Stomach smooth muscle (tissue), 2 donors: ENCODE measurements around the gene APRT.
"Not testable (repeated sequence)": the region's sequence is repeated elsewhere in the genome, so short reads cannot be mapped to it uniquely, and the experiment has no call there.

ENCODE experiments used
- H3K27ac ChIP-seq: one replicate; pipeline ENCODE4 v1.7.0; 2013; ENCODE audit warnings: mild to moderate bottlenecking, low read length, inconsistent platforms
- H3K27me3 ChIP-seq, 2 donors: one replicate each; pipeline ENCODE4 v1.7.0; 2013; ENCODE audit warnings: low read length in 2 of 2; ENCODE audit not compliant: insufficient read depth in 2 of 2, control insufficient read depth in 1 of 2
- H3K36me3 ChIP-seq, 2 donors: one replicate each; pipeline ENCODE4 v1.7.0; 2013; ENCODE audit warnings: low read length in 2 of 2; ENCODE audit not compliant: control insufficient read depth in 2 of 2, insufficient read depth in 2 of 2
- H3K4me1 ChIP-seq: one replicate; pipeline ENCODE4 v1.7.0; 2013; ENCODE audit warnings: low read length; ENCODE audit not compliant: control insufficient read depth, insufficient read depth
- H3K4me3 ChIP-seq, 2 donors: one replicate each; pipeline ENCODE4 v1.7.0; 2013; ENCODE audit warnings: low read length in 2 of 2
- H3K9ac ChIP-seq, 2 donors: one replicate each; pipeline ENCODE4 v1.7.0; 2013; ENCODE audit warnings: low read length in 2 of 2, mild to moderate bottlenecking in 1 of 2
- H3K9me3 ChIP-seq, 2 donors: one replicate each; pipeline ENCODE4 v1.7.0; 2013; ENCODE audit warnings: low read length in 2 of 2; ENCODE audit not compliant: control insufficient read depth in 2 of 2
- donor health status: healthy.
- donor health status: Pancreatic carcinoma.

Gene APRT

DNA sequence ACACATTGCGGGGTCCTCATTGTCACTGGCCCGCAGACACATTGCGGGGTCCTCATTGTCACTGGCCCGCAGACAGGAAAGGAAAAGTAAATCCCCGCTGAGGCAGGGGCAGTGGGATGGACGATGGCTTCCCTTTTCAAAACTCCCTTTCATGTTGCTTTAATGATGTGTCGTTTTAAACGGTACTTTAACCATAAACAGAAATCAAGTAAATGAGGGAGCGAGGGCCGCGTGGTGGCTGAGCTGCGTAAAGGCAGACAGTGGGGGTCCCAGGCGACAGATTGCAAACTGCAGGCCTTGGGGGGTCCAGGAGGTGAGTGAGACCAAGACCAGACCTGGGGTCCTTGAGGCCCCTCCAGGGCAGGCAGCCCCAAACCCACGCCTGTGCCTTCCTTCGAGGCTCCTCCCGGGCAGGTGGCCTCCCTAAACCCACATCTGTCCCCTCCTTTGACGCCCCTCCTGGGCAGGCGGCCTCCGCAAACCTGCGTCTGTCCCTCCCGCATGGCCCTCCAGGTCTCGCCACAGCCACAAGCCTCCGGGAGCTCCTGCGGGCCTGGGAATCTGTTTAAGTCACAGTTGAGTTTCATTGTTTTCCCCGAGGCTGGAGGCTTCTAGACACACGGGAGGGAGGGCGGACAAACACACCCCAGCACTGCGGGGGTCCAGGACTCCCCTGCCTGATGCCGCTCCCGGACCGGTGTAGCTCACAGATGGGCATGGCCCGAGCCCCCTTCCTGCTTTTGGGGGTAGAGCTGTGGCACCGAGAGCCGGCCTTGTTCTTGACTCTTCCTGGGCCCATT, 34.1 kb downstream of the APRT start:
- Histone ChIP-seq H3K27me3 (no peaks in the 10 kb centered on the region), H3K36me3 (peaks cover 0 to 2% of the 10 kb centered on the region in 2 donors), H3K9ac (no peak overlapping the region), H3K27ac (peak overlapping the region; percentile 93), H3K9me3 (no peaks in the 10 kb centered on the region), H3K4me1 (peaks cover 92% of the 10 kb centered on the region), H3K4me3 (no peak overlapping the region)

DNA sequence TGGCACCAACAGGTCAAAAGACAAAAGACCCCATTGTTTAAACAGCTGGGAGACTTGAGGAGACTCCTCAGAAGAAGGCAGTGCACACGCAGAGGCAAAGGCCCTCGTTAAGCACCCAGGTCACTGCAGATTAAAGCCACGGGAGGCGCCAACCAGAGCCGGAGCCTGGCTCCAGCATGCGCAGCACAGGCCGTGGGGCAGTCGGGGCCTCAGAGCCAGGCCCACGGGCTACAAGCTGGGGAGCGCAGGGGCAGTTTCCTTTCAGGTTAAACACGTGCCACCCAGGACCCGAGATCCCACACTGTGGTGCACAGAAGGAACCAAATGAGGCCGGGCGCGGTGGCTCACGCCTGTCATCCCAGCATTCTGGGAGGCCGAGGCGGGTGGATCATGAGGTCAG, 35.9 kb downstream of the APRT start:
- Histone ChIP-seq H3K27me3 (no peaks in the 10 kb centered on the region), H3K27ac (peak overlapping the region; percentile 93), H3K9ac (no peak overlapping the region), H3K9me3 (no peaks in the 10 kb centered on the region), H3K4me3 (no peak overlapping the region), H3K4me1 (peaks cover 90% of the 10 kb centered on the region), H3K36me3 (peaks cover 0 to 2% of the 10 kb centered on the region in 2 donors)

DNA sequence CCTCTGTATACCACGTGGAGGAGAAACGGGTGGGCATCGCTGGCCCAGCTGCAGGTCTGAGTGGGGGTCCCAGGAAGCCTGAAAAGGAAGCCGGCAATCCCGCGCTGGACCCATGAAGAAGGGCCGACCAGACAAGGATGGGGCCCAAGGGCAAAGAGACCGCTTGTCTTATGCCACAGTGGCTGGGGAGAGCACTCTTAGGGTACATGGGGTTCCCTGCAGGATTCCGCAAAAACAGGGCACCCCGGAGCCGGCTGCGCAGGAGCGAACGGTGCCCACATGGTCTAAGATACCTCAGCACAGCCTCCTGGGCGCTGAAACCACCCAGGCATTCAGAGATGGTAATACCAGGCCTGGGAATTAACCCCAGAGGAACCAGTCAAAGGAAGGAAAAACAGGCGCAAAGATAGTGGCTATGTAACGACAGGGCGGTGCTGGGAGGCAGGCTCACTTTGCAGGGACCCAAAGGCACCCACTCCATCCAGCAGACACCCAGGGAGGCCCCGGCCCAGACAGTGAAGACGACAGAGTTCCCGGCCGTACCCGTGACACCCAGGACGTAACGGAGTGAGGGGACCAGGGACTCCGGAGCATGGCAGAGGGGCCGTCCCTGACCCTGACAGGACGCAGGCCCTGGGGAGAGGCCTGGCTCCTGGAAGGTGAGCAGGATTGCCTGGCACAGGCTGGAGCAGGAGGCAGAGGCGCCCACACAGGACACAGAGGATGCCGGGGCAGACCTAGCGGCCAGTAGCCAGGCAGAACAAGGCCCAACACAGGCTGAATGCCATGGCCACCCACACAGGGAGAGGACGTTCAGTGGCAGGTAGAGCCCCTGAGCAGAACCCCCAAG, 37.0 kb downstream of the APRT start:
- H3K36me3 ChIP-seq = peaks cover 0 to 2% of the 10 kb centered on the region in 2 donors
- peak overlapping the region; percentile 55 for H3K27ac ChIP-seq
- H3K9ac ChIP-seq = no peak overlapping the region
- peaks cover 90% of the 10 kb centered on the region for H3K4me1 ChIP-seq
- H3K4me3 ChIP-seq = no peak overlapping the region
- H3K9me3 ChIP-seq = no peaks in the 10 kb centered on the region
- no peaks in the 10 kb centered on the region for H3K27me3 ChIP-seq

DNA sequence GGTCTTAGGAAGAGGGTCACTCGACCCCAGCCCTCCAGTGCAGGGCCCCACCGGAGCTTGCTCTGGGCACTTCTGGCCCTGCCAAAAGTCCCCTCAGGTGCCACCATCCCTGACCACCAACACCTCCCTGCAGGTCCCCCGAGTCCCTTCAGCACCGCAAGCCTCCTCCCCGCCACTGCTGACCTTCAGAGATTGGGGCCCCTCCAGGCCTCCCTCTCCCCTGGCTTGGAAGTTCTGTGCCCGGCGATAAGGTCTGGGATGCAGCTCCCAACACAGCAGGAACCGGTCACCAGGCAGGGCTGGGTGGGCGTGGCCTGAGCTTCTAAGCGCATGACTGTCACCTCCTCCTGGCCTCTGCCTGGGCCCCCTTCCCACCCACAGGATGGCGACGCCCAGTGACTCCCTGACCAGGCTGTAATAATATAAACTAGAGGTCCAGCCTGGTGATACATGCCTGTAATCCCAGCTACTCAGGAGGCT, 37.9 kb downstream of the APRT start:
- H3K9me3 ChIP-seq = no peaks in the 10 kb centered on the region
- H3K27ac ChIP-seq = peak overlapping the region; percentile 74
- no peaks in the 10 kb centered on the region for H3K27me3 ChIP-seq
- peaks cover 0 to 2% of the 10 kb centered on the region in 2 donors for H3K36me3 ChIP-seq
- H3K4me1 ChIP-seq = peaks cover 90% of the 10 kb centered on the region
- no peak overlapping the region for H3K9ac ChIP-seq
- peak overlapping the region in 1 of 2 donors; percentile 35 for H3K4me3 ChIP-seq

DNA sequence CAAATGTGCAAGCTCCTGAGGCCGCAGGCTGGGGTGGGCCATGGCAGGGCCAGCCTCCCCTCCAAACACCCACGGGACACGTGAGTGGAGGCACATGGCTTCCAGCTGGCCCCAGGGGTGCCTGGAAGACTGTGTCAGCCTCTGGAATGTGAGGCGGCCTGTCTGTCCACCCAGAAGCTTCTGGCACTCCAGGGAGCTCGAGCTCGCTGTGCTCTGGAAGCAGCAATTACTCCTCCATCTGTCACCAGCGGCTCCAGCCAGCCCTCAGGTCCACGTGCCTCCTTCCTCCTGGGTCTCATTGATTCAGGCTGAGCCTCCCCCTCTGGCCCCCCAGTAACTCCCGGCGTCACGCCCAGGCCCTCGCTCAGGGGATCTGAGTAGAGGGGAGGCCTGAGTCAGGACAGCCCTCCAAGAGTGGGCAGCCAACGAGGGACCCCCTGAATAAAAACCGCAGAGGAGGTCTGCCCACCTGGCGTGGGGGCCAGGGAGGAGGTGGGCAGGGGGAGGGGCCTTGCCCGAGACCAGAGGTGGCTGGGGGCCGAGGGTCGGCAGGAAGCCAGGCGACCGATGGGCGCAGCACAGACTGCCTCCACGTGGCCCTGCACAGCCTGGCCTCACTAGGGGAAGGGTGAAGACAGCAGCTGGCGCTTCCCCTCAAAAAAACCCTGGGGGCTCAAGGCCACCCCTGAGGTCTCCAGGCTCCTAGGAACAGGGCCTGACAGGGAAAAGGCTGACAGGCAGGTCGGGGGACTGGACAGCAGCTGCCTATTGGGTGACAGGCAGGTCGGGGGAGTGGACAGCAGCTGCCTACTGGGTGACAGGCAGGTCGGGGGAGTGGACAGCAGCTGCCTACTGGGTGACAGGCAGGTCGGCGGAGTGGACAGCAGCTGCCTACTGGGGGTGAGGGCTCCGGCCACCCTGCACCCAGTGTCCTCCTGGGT, 38.6 kb downstream of the APRT start:
- H3K4me1 ChIP-seq = peaks cover 90% of the 10 kb centered on the region
- peak overlapping the region; percentile 74 for H3K27ac ChIP-seq
- H3K36me3 ChIP-seq = peaks cover 0 to 2% of the 10 kb centered on the region in 2 donors
- H3K9me3 ChIP-seq = no peaks in the 10 kb centered on the region
- H3K9ac ChIP-seq = peak overlapping the region in 1 of 2 donors; percentile 45
- no peaks in the 10 kb centered on the region for H3K27me3 ChIP-seq
- H3K4me3 ChIP-seq = peak overlapping the region in 1 of 2 donors; percentile 44

DNA sequence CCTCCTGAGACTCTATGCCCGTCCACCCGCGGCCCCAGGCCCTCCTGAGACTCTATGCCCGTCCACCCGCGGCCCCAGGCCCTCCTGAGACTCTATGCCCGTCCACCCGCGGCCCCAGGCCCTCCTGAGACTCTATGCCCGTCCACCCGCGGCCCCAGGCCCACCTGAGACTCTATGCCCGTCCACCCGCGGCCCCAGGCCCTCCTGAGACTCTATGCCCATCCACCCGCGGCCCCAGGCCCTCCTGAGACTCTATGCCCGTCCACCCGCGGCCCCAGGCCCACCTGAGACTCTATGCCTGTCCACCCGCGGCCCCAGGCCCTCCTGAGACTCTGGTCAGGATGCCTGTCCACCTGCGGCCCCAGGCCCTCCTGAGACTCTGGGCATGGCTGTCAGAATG, 39.9 kb downstream of the APRT start:
- H3K9ac ChIP-seq = peak overlapping the region in 1 of 2 donors; percentile 38
- H3K27me3 ChIP-seq, H3K36me3 ChIP-seq, H3K9me3 ChIP-seq, H3K4me3 ChIP-seq: not testable (repeated sequence)
- H3K27ac ChIP-seq = peak overlapping the region; percentile 89
- H3K4me1 ChIP-seq = peaks cover 90% of the 10 kb centered on the region

DNA sequence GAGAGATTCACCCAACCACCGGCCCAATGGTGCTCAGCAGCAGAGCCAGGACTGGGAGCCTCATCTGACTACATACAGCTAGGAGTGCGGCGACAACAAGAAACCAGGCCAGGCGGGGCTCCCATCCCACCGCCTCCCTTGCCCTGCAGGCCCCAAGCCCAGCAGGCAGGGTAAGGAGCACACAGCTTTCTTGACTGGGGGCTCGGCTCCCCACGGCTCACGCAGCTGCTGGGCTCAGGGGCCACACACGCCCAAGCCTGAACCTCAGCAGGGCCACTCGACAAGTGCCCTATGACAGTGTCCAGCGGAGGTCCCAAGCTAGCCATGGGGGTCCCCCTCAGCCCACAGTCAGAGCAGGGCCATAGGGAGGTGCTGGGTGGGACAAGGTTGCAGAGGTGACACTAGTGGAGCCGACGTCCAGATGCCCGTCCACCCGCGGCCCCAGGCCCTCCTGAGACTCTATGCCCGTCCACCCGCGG, 40.4 kb downstream of the APRT start:
- peak overlapping the region; percentile 55 to 60 for H3K9ac ChIP-seq
- H3K4me1 ChIP-seq = peaks cover 90% of the 10 kb centered on the region
- H3K36me3 ChIP-seq = peaks cover 0 to 2% of the 10 kb centered on the region in 2 donors
- H3K9me3 ChIP-seq = no peaks in the 10 kb centered on the region
- no peaks in the 10 kb centered on the region for H3K27me3 ChIP-seq
- H3K4me3 ChIP-seq = peak overlapping the region; percentile 43 to 64
- peak overlapping the region; percentile 89 for H3K27ac ChIP-seq

DNA sequence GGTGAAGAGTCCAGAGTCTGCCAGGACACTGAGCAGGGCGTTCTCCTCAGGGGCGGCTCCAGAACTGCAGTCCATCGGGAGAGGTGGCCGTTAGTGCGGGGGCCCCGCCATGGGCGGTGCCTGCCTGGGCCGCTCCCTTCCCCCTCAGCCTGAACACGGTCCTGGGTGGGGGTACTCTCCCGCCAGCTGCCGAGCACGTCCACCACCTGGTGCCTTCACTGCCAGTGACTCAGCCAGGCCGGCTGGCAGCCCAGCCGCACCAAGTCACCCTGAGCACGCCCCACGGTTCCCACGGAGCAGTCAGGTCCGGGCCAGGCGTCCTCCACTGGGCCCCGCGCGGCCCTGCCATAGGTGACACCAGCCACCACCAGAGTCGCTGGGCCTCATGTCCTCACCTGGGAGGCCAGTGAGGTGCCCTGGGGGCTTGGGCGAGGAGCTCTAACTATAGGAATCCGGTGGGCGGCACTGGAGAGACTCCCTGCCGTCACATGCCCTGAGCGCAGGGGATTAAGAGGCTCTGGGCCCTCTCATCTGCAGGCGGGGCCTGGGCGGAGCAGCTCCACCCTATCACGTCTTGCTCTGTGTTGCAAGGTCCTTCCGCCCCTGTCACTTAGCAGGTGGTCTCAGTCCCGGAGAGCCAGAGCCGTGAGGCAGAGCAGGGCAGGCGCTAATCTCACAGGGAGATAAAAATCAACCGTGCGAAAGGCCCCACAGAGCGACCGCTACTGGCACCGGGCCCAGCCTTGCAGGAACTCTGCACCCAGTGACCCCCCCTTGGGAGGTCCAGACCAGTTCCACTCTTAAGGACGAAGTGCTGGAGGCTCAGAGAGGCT, 41.1 kb downstream of the APRT start:
- peak overlapping the region; percentile 43 to 64 for H3K4me3 ChIP-seq
- no peaks in the 10 kb centered on the region for H3K27me3 ChIP-seq
- peak overlapping the region; percentile 89 for H3K27ac ChIP-seq
- peak overlapping the region; percentile 55 to 60 for H3K9ac ChIP-seq
- H3K36me3 ChIP-seq = peaks cover 0 to under 1% of the 10 kb centered on the region in 2 donors
- peaks cover 92% of the 10 kb centered on the region for H3K4me1 ChIP-seq
- H3K9me3 ChIP-seq = no peaks in the 10 kb centered on the region

DNA sequence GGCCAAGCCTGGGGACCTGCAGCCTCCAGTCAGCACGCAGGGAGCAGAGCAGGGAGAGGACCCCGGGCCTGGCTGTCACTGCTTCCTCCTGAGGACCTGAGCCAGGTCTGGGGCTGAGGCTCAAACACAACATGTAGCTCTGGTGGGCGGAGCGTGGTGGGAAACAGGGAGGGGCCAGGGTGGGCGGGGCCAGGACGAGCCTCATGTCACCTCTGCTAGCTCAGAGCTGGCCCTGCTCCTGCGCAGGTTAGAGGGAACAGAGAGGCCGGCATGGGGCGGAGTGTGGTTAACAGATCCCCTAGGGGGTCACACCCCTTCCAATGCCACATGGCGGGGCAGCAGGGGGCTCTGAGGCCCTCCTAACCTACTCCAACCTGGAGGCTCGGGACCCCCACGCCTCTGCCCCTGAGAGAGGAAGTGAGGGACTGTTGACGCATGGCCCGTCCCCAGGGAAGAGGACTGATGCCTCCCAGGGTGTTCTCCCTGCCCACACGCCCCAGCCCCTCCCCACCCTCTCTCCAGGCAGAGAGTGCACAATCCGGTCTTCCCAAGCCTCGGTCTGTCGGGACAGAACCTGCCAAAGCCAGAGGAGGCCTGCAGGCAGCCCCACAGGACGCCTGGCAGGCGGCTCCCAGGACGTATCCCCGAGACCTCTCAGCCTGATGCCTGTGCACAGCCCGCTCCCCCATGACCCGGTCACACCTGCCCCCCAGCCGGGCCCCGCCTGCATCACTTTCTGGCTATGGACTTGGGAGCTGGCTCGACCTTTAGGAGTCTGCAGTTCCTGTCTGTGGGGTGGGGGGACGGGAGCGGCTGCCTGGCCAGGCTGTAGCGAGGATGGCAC, 41.9 kb downstream of the APRT start:
- no peaks in the 10 kb centered on the region for H3K36me3 ChIP-seq
- peak overlapping the region; percentile 55 to 60 for H3K9ac ChIP-seq
- peaks cover 93% of the 10 kb centered on the region for H3K4me1 ChIP-seq
- H3K27ac ChIP-seq = peak overlapping the region; percentile 89
- no peaks in the 10 kb centered on the region for H3K27me3 ChIP-seq
- peak overlapping the region in 1 of 2 donors; percentile 64 for H3K4me3 ChIP-seq
- H3K9me3 ChIP-seq = no peaks in the 10 kb centered on the region
